Stimulated activated CD4-positive, alpha-beta T cell treated with anti-CD3 and anti-CD28 coated beads, Interleukin-2, amount 100 ng/mL, for 48 hours (primary cell): ENCODE results near the gene VKORC1.
A peak's percentile ranks its signal among the peaks of the same experiment; 100 is the strongest.

Experiments
- DNase-seq, 2 donors: peaks; one replicate each; pipeline ENCODE4 v3.0.0-alpha.2; 2020

The VKORC1 gene

GRCh38 chr16:31129568-31130335 lies 35.2 kb upstream of the VKORC1 start:
- no peak for DNase-seq

- no peak for DNase-seq
Measured at GRCh38 chr16:31128711-31129567, 34.3 kb upstream of the VKORC1 start.

- no peak for DNase-seq
Measured at GRCh38 chr16:31127182-31127581, 32.6 kb upstream of the VKORC1 start.

GRCh38 chr16:31125844-31126243 lies 31.2 kb upstream of the VKORC1 start:
- DNase-seq: no peak

GRCh38 chr16:31120129-31120528 lies 25.5 kb upstream of the VKORC1 start:
- no peak for DNase-seq

- no peak for DNase-seq
Measured at GRCh38 chr16:31118223-31119155, 23.9 kb upstream of the VKORC1 start.

GRCh38 chr16:31117384-31118222 lies 23.0 kb upstream of the VKORC1 start, which contains the start of gene KAT8:
KAT8 (plus strand) TSS chr16:31117664; CDS start chr16:31117682, 18 bp downstream.
- DNase-seq: peak; percentile 95 to 96

GRCh38 chr16:31114468-31114867 lies 19.9 kb upstream of the VKORC1 start:
- DNase-seq: no peak

GRCh38 chr16:31113121-31114120 lies 18.8 kb upstream of the VKORC1 start:
- no peak for DNase-seq

GRCh38 chr16:31112711-31113110 lies 18.1 kb upstream of the VKORC1 start:
- no peak for DNase-seq

GRCh38 chr16:31111881-31112466 lies 17.4 kb upstream of the VKORC1 start:
- DNase-seq: no peak

- no peak for DNase-seq
Measured at GRCh38 chr16:31110106-31111034, 15.8 kb upstream of the VKORC1 start.

- DNase-seq: no peak
Measured at GRCh38 chr16:31109622-31110021, 15.0 kb upstream of the VKORC1 start.

GRCh38 chr16:31108794-31109558 lies 14.4 kb upstream of the VKORC1 start:
- no peak for DNase-seq

GRCh38 chr16:31108035-31108793 lies 13.6 kb upstream of the VKORC1 start, which contains the start of gene BCKDK:
BCKDK (plus strand) TSS chr16:31108386; CDS start chr16:31109224, 838 bp downstream.
- peak; percentile 78 for DNase-seq

GRCh38 chr16:31107465-31107867 lies 12.9 kb upstream of the VKORC1 start:
- peak; percentile 26 to 36 for DNase-seq
